ENCODE measurements around the gene PRSS38. TPM values are rescaled to one million over a fixed set of nuclear protein-coding genes. Genes with fewer than 3 reads are reported as not detected.

Gene PRSS38
- total and polyA plus RNA-seq, 10 of the 15 experiments (the other 5 are each of a cell fraction or from before 2014, with no cell fraction given) = not detected

DNA sequence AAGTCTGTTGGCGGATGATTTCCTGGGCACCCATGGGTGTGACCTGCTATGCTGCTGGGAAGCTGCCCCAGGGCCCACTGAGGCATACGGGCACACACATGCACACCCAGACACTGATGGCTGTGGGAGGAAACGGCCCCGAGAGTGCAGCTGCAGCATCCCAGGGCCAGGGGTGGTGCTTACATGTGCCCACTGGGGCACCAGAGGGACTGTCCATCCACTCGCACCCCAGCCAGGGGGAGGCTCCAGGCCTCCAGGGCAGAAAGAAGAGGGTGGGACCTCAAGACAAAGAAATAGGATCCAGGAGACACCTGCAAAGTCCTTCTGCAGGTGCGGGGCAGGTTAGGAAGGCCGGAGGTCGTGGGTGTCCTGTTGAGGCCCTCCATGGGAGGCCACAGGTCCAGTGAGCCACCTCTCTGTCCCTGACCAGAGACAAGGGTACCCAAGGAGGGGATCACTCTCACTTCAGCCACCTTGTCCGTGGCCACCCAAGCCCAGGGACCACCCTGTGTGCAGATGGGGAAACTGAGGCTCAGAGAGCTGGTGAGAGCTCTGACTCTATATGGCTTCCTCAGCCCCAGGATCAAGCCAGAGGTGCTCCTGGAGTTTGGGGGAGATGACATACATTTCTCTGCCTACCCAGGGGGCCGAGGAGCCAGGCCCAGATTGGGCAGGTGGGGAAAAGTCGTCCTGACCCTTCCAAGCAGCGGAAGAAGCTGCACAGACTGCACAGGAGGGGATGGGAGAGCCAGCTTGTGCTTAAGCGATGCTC lies 75.2 kb downstream of the PRSS38 start:
- Histone ChIP-seq H3K27ac (ENCODE audit: control insufficient read depth, insufficient read depth) (no peak overlapping the region), H3K4me1 (ENCODE audit: control insufficient read depth, insufficient read depth, low read length) (no peaks in the 10 kb centered on the region), H3K4me2 (ENCODE audit: control insufficient read depth, insufficient read depth) (no peak overlapping the region), H3K79me2 (ENCODE audit: control insufficient read depth, insufficient read depth, low read length) (no peaks in the 10 kb centered on the region), H3K9me3 (replicated peaks; ENCODE audit: control insufficient read depth, insufficient read depth, low read length) (no peaks in the 10 kb centered on the region), H2AFZ (ENCODE audit: control insufficient read depth, low read depth, low read length) (no peak overlapping the region), H3K27me3 (replicated peaks in 1 of 2; ENCODE audit: control insufficient read depth in 2 of 2, insufficient read depth in 2 of 2, low read length in 1 of 2) (no peaks in the 10 kb centered on the region), H3K36me3 (ENCODE audit: control insufficient read depth in 2 of 2, insufficient read depth in 2 of 2, low read length in 1 of 2) (no peaks in the 10 kb centered on the region), H3K9ac (ENCODE audit: control insufficient read depth, insufficient read depth, low read length) (no peak overlapping the region), H4K20me1 (ENCODE audit: control insufficient read depth, insufficient read depth) (no peaks in the 10 kb centered on the region), H3K4me3 (no peak overlapping the region)
- no TSS peak for BruUV-seq (replicated peaks)
- ChIA-PET POLR2A (no interaction called here), RAD21 (ENCODE audit: unreplicated experiment) (no interaction called here), CTCF (no interaction called here), SMC1A (ENCODE audit: uncharacterized antibody, unreplicated experiment) (no interaction called here)
- no peak for FAIRE-seq
- intact Hi-C loops (cut with micrococcal nuclease; ENCODE audit: unreplicated experiment) (no loop called here), in situ Hi-C loops (cut with MboI) (no loop called here)
- no peak for ATAC-seq
- DNase-seq (ENCODE audit: low read depth, low spot score) = no peak
- WGBS (ENCODE audit: insufficient coverage, insufficient replicate concordance, low lambda C conversion rate, missing lambda C conversion rate) = 40% methylated on average over 13 of the region's 13 CpGs
- TF ChIP-seq SMAD1 (IDR thresholded peaks at IDR 0.05; ENCODE audit: low read depth, partially characterized antibody) = no peak
- TF ChIP-seq, protein P1, sequence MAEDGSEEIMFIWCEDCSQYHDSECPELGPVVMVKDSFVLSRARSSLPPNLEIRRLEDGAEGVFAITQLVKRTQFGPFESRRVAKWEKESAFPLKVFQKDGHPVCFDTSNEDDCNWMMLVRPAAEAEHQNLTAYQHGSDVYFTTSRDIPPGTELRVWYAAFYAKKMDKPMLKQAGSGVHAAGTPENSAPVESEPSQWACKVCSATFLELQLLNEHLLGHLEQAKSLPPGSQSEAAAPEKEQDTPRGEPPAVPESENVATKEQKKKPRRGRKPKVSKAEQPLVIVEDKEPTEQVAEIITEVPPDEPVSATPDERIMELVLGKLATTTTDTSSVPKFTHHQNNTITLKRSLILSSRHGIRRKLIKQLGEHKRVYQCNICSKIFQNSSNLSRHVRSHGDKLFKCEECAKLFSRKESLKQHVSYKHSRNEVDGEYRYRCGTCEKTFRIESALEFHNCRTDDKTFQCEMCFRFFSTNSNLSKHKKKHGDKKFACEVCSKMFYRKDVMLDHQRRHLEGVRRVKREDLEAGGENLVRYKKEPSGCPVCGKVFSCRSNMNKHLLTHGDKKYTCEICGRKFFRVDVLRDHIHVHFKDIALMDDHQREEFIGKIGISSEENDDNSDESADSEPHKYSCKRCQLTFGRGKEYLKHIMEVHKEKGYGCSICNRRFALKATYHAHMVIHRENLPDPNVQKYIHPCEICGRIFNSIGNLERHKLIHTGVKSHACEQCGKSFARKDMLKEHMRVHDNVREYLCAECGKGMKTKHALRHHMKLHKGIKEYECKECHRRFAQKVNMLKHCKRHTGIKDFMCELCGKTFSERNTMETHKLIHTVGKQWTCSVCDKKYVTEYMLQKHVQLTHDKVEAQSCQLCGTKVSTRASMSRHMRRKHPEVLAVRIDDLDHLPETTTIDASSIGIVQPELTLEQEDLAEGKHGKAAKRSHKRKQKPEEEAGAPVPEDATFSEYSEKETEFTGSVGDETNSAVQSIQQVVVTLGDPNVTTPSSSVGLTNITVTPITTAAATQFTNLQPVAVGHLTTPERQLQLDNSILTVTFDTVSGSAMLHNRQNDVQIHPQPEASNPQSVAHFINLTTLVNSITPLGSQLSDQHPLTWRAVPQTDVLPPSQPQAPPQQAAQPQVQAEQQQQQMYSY (CRISPR knock-in tag; IDR thresholded peaks at IDR 0.05) = no peak
- no peak for TF ChIP-seq MTA2 (IDR thresholded peaks at IDR 0.05; ENCODE audit: low read depth)
- TF ChIP-seq, protein P2, sequence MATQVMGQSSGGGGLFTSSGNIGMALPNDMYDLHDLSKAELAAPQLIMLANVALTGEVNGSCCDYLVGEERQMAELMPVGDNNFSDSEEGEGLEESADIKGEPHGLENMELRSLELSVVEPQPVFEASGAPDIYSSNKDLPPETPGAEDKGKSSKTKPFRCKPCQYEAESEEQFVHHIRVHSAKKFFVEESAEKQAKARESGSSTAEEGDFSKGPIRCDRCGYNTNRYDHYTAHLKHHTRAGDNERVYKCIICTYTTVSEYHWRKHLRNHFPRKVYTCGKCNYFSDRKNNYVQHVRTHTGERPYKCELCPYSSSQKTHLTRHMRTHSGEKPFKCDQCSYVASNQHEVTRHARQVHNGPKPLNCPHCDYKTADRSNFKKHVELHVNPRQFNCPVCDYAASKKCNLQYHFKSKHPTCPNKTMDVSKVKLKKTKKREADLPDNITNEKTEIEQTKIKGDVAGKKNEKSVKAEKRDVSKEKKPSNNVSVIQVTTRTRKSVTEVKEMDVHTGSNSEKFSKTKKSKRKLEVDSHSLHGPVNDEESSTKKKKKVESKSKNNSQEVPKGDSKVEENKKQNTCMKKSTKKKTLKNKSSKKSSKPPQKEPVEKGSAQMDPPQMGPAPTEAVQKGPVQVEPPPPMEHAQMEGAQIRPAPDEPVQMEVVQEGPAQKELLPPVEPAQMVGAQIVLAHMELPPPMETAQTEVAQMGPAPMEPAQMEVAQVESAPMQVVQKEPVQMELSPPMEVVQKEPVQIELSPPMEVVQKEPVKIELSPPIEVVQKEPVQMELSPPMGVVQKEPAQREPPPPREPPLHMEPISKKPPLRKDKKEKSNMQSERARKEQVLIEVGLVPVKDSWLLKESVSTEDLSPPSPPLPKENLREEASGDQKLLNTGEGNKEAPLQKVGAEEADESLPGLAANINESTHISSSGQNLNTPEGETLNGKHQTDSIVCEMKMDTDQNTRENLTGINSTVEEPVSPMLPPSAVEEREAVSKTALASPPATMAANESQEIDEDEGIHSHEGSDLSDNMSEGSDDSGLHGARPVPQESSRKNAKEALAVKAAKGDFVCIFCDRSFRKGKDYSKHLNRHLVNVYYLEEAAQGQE (IDR thresholded peaks at IDR 0.05; ENCODE audit: low read depth, low read length) = no peak
- TF ChIP-seq, protein P3, sequence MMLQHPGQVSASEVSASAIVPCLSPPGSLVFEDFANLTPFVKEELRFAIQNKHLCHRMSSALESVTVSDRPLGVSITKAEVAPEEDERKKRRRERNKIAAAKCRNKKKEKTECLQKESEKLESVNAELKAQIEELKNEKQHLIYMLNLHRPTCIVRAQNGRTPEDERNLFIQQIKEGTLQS (IDR thresholded peaks at IDR 0.05; ENCODE audit: borderline replicate concordance, extremely low read depth, low read depth, low read length) = no peak
- TF ChIP-seq SMAD5 (IDR thresholded peaks at IDR 0.05; ENCODE audit: low read depth) = no peak
- TF ChIP-seq, protein P4, sequence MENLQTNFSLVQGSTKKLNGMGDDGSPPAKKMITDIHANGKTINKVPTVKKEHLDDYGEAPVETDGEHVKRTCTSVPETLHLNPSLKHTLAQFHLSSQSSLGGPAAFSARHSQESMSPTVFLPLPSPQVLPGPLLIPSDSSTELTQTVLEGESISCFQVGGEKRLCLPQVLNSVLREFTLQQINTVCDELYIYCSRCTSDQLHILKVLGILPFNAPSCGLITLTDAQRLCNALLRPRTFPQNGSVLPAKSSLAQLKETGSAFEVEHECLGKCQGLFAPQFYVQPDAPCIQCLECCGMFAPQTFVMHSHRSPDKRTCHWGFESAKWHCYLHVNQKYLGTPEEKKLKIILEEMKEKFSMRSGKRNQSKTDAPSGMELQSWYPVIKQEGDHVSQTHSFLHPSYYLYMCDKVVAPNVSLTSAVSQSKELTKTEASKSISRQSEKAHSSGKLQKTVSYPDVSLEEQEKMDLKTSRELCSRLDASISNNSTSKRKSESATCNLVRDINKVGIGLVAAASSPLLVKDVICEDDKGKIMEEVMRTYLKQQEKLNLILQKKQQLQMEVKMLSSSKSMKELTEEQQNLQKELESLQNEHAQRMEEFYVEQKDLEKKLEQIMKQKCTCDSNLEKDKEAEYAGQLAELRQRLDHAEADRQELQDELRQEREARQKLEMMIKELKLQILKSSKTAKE (IDR thresholded peaks at IDR 0.05; ENCODE audit: low read depth, poor library complexity, severe bottlenecking) = no peak
- TF ChIP-seq CEBPB (IDR thresholded peaks at IDR 0.05; ENCODE audit: borderline replicate concordance in 1 of 2, low read depth in 2 of 2, low read length in 2 of 2) = no peak

Measured in GM12878 (cell line).